ENCODE results near the gene HS3ST6.
"Not testable (repeated sequence)": the region's sequence is repeated elsewhere in the genome, so short reads cannot be mapped to it uniquely, and the experiment has no call there.

HS3ST6 gene

DNA sequence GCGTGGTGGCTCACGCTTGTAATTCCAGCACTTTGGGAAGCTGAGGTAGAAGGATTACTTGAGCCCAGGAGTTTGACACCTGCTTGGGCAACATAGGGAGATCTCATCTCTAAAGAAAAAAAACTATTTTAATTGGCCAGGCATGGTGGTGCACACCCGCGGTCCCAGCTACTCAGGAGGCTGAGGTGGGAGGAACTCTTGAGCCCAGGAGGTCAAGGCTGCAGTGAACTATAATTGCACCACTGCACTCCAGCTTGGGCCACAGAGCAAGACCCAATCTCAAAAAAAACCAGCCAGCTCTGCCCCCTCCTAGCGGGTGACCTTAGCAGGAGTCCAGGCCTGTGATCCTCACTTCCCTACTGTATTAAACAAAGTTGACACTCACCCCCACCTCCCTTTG lies 5.9 kb upstream of the HS3ST6 start:
- no peak for DNase-seq

- peak; percentile 15 for DNase-seq
Observed at GRCh38 chr16:1923299-1924034, 5.3 kb upstream of the HS3ST6 start.

GRCh38 chr16:1922357-1922756 lies 4.1 kb upstream of the HS3ST6 start:
- no peak for DNase-seq

- no peak for DNase-seq
Observed at GRCh38 chr16:1920727-1921171, 2.5 kb upstream of the HS3ST6 start.

- DNase-seq = not testable (repeated sequence)
Observed at GRCh38 chr16:1920122-1920521, 1.9 kb upstream of the HS3ST6 start.

DNA sequence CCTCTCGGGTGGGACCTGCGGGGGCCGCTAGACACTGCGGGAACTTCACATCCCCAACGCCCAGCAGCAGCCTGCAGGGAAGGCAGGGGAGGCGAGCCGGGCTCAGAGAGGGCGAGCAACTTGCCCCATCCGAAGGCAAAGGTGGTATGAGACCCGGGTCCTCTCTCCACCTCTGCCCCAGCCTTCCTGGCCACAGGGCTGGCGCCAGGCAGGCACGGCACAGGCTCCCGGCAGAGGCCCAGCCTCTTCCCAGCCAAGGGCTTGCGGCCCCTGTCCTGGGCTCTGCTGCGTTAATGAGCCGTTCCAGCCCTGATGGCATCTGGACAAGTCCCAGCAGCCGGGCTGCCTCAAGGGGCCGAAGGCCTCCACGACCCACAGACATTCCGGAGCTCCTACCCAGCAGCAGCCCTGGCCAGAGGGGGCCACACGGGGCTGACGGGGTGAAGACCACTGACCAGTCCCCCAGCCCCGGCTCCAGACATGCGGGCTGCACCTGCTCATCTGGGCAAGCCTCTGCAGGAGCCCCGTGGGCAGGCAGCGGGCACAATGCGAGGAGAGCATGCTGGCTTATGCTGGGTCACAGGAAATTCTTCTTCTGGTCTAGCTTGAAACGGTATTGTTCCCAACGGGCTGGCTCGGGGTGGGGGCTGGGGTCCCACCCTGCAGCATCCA lies 1.2 kb upstream of the HS3ST6 start:
- no peak for DNase-seq

DNA sequence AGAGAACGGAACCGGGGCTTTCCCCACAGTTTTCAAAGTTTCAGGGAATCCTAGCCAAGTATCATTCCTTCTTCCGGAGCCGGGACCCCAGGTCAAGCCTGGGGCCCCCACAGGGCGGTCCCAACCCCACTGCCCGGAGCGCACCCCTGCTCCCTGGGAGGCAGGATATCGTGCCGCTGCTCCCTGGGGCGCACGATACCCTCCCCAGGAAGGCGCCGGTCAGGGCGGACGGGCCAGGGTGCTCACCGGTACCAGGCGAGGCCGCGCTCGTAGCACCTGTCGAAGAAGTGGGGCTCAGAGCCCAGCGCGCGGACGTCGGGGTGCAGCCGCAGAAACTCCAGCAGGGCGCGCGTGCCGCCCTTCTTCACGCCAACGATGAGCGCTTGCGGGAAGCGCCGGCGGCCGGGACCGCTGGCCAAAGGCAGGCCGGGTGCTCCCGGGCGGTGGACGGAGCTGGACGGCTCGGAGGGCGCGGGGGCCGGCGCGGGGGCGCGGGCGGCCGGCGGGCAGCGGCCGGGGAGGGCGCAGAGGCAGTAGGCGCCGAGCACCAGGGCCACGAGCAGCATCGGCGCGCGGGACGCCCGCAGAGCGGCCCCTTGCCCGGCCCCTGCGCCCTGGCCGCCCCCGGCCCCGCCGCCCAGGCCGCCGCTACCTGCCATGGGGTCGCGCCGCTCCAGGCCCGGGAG lies 407 bp downstream of the HS3ST6 start:
- no peak for DNase-seq

DNA sequence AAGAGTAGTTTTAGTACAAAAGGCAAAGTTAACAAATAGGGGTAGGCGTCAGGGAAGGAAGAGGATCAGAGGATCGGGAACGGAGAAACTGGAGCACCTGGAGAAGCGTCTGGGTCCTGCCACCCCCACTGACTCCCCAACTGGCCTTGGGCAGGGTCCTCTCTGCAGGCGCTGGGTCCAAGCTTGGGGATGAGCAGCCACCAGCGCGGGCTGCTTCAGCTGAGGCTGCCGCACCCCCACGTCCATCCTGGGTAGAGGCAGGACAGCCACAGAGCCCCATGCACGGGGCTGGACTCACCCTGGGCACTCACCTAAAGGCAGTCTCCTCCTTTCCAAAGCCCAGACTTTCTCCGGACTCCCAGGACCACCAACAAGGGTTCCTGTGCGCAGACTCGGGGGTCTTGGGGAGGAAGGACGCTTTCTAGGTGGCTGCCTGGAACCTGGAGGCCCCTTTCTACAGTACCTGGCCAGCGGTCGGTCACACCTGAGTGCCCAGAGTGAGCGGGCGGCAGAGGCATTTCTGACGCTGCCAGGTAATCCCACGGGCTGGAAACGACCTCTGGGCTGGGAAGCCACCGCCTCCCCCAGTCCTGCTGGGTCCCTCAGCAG lies 1.1 kb downstream of the HS3ST6 start:
- no peak for DNase-seq

DNA sequence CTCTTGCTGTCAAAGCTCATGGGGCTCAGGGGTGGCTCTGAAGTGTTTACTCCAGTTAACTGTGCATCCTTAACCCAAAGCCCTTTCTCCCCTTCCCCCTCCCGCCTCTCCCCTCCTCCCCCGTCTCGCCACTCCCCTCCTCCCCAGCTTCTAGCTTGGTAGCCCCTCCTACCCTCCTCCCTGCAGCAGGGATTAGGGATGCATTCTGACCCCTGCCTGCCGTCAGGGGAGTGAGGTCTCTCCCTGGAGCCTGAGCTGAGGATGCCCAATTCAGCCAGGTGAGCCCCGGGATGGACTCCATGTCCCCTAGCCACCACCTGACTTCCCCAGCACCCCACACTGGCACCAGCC lies 1.6 kb downstream of the HS3ST6 start:
- no peak for DNase-seq

- no peak for DNase-seq
Observed at GRCh38 chr16:1915732-1916639, 2.2 kb downstream of the HS3ST6 start.

DNA sequence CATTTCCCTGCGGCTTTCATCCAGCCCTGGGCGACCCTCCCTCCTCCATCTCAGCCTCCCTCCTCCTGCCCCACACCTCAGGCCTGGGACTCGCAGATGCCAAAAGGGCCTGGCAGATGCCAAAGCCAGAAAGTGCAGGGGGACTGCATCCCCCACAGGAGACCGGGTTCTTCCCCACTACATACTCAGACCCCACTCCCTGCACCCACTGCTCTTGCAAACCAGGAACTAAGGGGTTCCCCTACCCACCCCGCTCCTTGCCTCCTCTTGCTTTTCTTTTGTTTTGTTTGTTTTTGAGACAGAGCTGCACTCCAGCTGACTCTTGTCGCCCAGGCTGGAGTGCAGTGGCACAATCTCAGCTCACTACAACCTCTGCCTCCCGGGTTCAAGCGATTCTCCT lies 3.2 kb downstream of the HS3ST6 start:
- no peak for DNase-seq

GRCh38 chr16:1914084-1914608 lies 4.1 kb downstream of the HS3ST6 start:
- DNase-seq = no peak

- DNase-seq = no peak
Observed at GRCh38 chr16:1913327-1914083, 4.7 kb downstream of the HS3ST6 start.

GRCh38 chr16:1912215-1912543 lies 6.0 kb downstream of the HS3ST6 start:
- no peak for DNase-seq

DNA sequence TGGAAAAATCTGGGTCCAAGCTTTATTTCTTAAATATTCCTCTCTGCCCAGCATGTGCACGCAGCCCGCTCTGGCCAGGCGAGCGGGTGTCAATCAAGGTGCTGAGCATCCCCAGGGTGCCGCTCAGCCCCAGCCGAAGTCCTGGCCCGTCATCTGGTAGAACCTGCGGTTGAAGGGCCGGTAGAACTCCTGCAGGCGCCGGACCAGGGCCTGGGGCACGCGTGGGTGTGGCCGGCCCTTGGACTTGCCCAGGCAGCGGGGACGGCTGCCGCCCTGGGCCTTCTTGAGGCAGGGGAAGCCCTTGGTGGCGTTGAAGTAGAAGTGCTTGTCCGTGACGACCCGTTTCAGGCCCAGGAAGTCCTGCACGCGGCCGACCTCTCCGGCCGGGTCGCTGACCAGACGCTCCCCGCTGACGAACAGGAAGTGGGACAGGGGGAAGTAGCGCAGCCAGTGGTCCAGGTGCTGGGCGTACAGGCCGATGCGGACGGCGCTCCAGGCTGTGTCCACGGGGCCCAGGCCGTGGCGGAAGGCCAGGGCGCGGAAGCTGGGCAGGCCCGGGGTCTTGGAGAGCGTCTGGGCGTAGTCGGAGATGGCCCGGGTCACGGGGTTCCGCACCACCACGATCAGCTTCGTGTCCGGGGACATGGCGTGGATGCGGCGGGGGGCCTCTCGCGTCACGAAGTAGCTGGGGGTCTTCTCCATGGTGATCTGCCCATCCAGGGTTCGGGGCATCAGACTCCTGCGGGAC lies 6.6 kb downstream of the HS3ST6 start:
- no peak for DNase-seq

GRCh38 chr16:1909561-1910231 lies 8.5 kb downstream of the HS3ST6 start:
- no peak for DNase-seq

DNA sequence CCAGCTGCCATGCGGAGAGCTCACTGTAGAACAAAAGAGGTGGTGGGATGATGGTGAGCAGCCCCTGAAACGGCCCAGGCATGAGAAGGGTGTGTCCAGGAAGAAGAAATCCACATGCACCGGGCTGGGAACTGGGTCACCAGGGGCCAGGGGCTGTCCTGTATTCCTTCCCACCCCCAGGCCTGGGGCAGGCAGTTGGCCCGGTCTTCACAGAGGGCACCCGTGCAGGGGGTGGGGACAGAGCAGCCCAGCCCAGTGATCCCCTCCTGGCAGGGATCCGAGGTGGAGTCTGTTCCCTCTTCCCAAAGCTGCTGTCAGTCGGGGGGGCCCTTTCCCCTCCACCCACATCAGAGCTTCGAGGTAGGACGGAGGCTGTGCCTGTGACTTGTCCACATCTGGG lies 9.2 kb downstream of the HS3ST6 start:
- DNase-seq = no peak

GRCh38 chr16:1908184-1908583 lies 10.0 kb downstream of the HS3ST6 start:
- no peak for DNase-seq

DNA sequence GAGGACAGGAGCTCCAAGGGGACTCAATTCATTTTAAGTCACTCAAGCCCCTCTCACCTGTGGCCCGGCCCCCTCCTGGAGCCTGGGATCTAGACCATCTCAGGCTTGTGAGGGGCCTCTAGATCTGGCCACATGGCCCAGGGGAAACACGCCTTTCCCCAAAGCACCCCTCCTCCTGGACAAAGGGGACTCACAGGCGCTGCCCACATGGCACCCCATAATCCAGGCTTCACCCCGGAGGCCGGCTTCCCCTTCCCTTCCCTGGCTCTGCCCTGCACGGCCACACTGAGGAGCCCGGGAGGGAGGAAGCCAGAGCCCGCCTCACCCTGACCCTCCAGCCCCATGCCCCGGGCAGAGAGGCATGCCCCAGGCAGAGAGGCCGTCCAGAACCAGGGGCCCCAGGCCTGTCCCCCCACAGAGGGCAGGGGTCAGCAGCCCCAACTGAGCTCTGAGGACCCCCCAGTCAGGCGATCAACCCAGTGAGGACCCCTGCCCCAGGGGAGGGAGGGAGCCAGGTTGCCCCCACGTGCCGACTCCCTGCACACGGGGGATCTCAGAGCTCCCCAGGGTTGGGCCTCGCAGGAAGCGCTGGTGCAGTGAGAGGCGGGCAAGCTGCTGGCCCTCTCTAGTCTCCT lies 10.9 kb downstream of the HS3ST6 start:
- no peak for DNase-seq

- no peak for DNase-seq
Observed at GRCh38 chr16:1906846-1907165, 11.4 kb downstream of the HS3ST6 start.
